Tibial nerve (tissue), 4 donors: Measurements from ENCODE around the gene GRIK4. TPM values are rescaled to one million over a fixed set of nuclear protein-coding genes. Genes with fewer than 3 reads are reported as not detected.

ENCODE experiments used
- DNase-seq, 2 donors: peaks; one replicate each; pipeline ENCODE4 v3.0.0-alpha.2; 2019; ENCODE audit warnings: low spot score in 2 of 2
- H3K27ac ChIP-seq, 4 donors: fragments of 200-600 bp; sonication (generic) in 3 of 4; one replicate each; pipeline ENCODE4 v1.5.1; 2017 to 2019; ENCODE audit warnings: mild to moderate bottlenecking in 1 of 4
- H3K27me3 ChIP-seq, 2 donors: fragments of 200-600 bp; sonication (generic) in 1 of 2; one replicate each; pipeline versions ENCODE4 v1.5.1 to v1.6.0; 2017 to 2019
- H3K36me3 ChIP-seq, 3 donors: fragments of 200-600 bp; sonication (generic); one replicate each; pipeline ENCODE4 v1.5.1; 2018 to 2019
- H3K4me1 ChIP-seq, 4 donors: fragments of 200-600 bp; sonication (generic) in 3 of 4; one replicate each; pipeline ENCODE4 v1.5.1; 2017 to 2019
- H3K4me3 ChIP-seq, 4 donors: fragments of 200-600 bp; sonication (generic) in 3 of 4; one replicate each; pipeline ENCODE4 v1.5.1; 2017 to 2019; ENCODE audit warnings: mild to moderate bottlenecking in 1 of 4, moderate library complexity in 1 of 4
- H3K9me3 ChIP-seq, 4 donors: fragments of 200-600 bp; sonication (generic) in 3 of 4; one replicate each; pipeline ENCODE4 v1.5.1; 2017 to 2019
- CTCF ChIP-seq, 5 experiments: fragments of 200-600 bp in 3 of 5; fragments of 450-650 bp in 2 of 5; sonication (generic) in 3 of 5; IDR thresholded peaks; one replicate each; pipeline ENCODE4 v1.5.1; 2016 to 2019; ENCODE audit warnings: antibody characterized with exemption in 5 of 5, mild to moderate bottlenecking in 3 of 5, moderate library complexity in 2 of 5
- EP300 ChIP-seq, 2 donors: sonication (generic); formaldehyde crosslinking; IDR thresholded peaks; one replicate each; pipeline ENCODE4 v1.6.1; 2017; ENCODE audit warnings: antibody characterized with exemption in 2 of 2, mild to moderate bottlenecking in 1 of 2
- POLR2A ChIP-seq, 2 donors: fragments of 450-650 bp; IDR thresholded peaks; one replicate each; pipeline ENCODE4 v1.6.1; 2017; ENCODE audit warnings: antibody characterized with exemption in 2 of 2, mild to moderate bottlenecking in 2 of 2, moderate library complexity in 2 of 2
- WGBS, 2 donors: methylation state at CpG; one replicate each; pipeline ENCODE4 v1.1.5; 2018; 5-methylcytosine and 5-hydroxymethylcytosine counted together
- total RNA-seq, 4 donors: library from RNA; depleted of rRNA; stranded (reverse); fragments of >200 nt; gene quantifications; one replicate each; pipeline ENCODE4 v1.1.0, GENCODE V29; 2016

Gene GRIK4
- total RNA-seq, 4 donors from 2014 or later = 0.22 to 0.98 TPM; not detected in 2

- no peak for DNase-seq
- WGBS, 2 donors = 76 to 82% methylated on average over 9 of the region's 9 CpGs
- Histone ChIP-seq H3K27me3 (no peaks in the 10 kb centered on the region), H3K27ac (no peak overlapping the region), H3K36me3 (no peaks in the 10 kb centered on the region), H3K4me3 (no peak overlapping the region), H3K4me1 (no peaks in the 10 kb centered on the region), H3K9me3 (peaks cover 0 to 4% (median 0%) of the 10 kb centered on the region in 4 donors)
- no peak for TF ChIP-seq POLR2A (IDR thresholded peaks at IDR 0.05)
- TF ChIP-seq EP300 (IDR thresholded peaks at IDR 0.05) = no peak
- no peak for TF ChIP-seq CTCF (IDR thresholded peaks at IDR 0.05)
Measured at GRCh38 chr11:120575461-120575860, 63.9 kb downstream of the GRIK4 start.

- no peak for DNase-seq
- no peak for TF ChIP-seq CTCF (IDR thresholded peaks at IDR 0.05)
- no peak for TF ChIP-seq EP300 (IDR thresholded peaks at IDR 0.05)
- Histone ChIP-seq H3K27ac (no peak overlapping the region), H3K27me3 (no peaks in the 10 kb centered on the region), H3K4me3 (no peak overlapping the region), H3K36me3 (no peaks in the 10 kb centered on the region), H3K9me3 (no peaks in the 10 kb centered on the region), H3K4me1 (no peaks in the 10 kb centered on the region)
- 81% methylated on average over 7 of the region's 7 CpGs for WGBS, 2 donors
Measured at GRCh38 chr11:120576606-120577005, 65.1 kb downstream of the GRIK4 start.

GRCh38 chr11:120577041-120577440, 65.5 kb downstream of the GRIK4 start:
- WGBS, 2 donors = 100% methylated on average over 2 of the region's 2 CpGs
- Histone ChIP-seq H3K9me3 (no peaks in the 10 kb centered on the region), H3K4me3 (no peak overlapping the region), H3K27me3 (no peaks in the 10 kb centered on the region), H3K4me1 (no peaks in the 10 kb centered on the region), H3K27ac (no peak overlapping the region), H3K36me3 (no peaks in the 10 kb centered on the region)
- TF ChIP-seq EP300 (IDR thresholded peaks at IDR 0.05) = no peak
- DNase-seq = no peak

- DNase-seq = no peak
- TF ChIP-seq POLR2A (IDR thresholded peaks at IDR 0.05) (no peak), EP300 (IDR thresholded peaks at IDR 0.05) (no peak), CTCF (IDR thresholded peaks at IDR 0.05) (no peak)
- 61 to 66% methylated on average over 7 of the region's 7 CpGs for WGBS, 2 donors
- Histone ChIP-seq H3K9me3 (peaks cover 0 to 4% (median 0%) of the 10 kb centered on the region in 4 donors), H3K4me1 (no peaks in the 10 kb centered on the region), H3K36me3 (no peaks in the 10 kb centered on the region), H3K4me3 (no peak overlapping the region), H3K27me3 (no peaks in the 10 kb centered on the region), H3K27ac (no peak overlapping the region)
Measured at GRCh38 chr11:120577624-120578363, 66.2 kb downstream of the GRIK4 start.

- Histone ChIP-seq H3K4me3 (no peak overlapping the region), H3K36me3 (no peaks in the 10 kb centered on the region), H3K4me1 (no peaks in the 10 kb centered on the region), H3K27me3 (no peaks in the 10 kb centered on the region), H3K9me3 (peaks cover 0 to 12% (median 2%) of the 10 kb centered on the region in 4 donors), H3K27ac (no peak overlapping the region)
- TF ChIP-seq CTCF (IDR thresholded peaks at IDR 0.05) (no peak), EP300 (IDR thresholded peaks at IDR 0.05) (no peak), POLR2A (IDR thresholded peaks at IDR 0.05) (no peak)
- WGBS, 2 donors = 73 to 76% methylated on average over 13 to 14 of the region's 14 CpGs
- DNase-seq = no peak
Measured at GRCh38 chr11:120578596-120579154, 67.1 kb downstream of the GRIK4 start.
